PC-9 (cell line): Measurements from ENCODE around the gene ITGA8. TPM values are rescaled to one million over a fixed set of nuclear protein-coding genes. Genes with fewer than 3 reads are reported as not detected.
"Not testable (repeated sequence)": the region's sequence is repeated elsewhere in the genome, so short reads cannot be mapped to it uniquely, and the experiment has no call there.

ENCODE experiments used
- Bru-seq: library from RNA; stranded (reverse); fragments of 400-500 nt; gene quantifications from one replicate; lab custom pipeline; 2021; lab: Mats Ljungman, UMichigan
- BruChase-seq, 2 experiments: library from RNA; stranded (reverse); fragments of 400-500 nt; gene quantifications; one replicate each; lab custom pipeline; 2021; lab: Mats Ljungman, UMichigan
- BruUV-seq: library from RNA; stranded (reverse); fragments of 400-500 nt; replicated peaks from 2 replicates; lab custom pipeline; 2021; lab: Mats Ljungman, UMichigan
- CTCF ChIA-PET: fragments of 300-600 bp; sonication (Branson Sonifier 250); formaldehyde crosslinking; loops from one replicate; lab custom pipeline; 2022; ENCODE audit warnings: antibody characterized with exemption; lab: Charles Lee
- POLR2A ChIA-PET: fragments of 300-600 bp; sonication (Branson Sonifier 250); formaldehyde crosslinking; loops from one replicate; lab custom pipeline; 2022; ENCODE audit warnings: antibody characterized with exemption; ENCODE audit not compliant: unreplicated experiment; lab: Charles Lee
- DNase-seq, 2 experiments: peaks; one replicate each; pipeline versions ENCODE4 v3.0.0 to v3.0.0-alpha.2; 2015 to 2022; ENCODE audit warnings: mixed read lengths in 1 of 2
- H2AFZ ChIP-seq: fragments of 200-600 bp; sonication (generic); 2 replicates; pipeline ENCODE4 v1.8.1; 2017; ENCODE audit warnings: antibody characterized with exemption
- H3F3A ChIP-seq: fragments of 200-600 bp; sonication (generic); 2 replicates; pipeline ENCODE4 v1.8.1; 2017; ENCODE audit warnings: antibody characterized with exemption, mild to moderate bottlenecking, low read depth; ENCODE audit not compliant: insufficient read depth
- H3K27ac ChIP-seq: fragments of 200-600 bp; sonication (generic); 2 replicates; pipeline ENCODE4 v1.6.1; 2016; ENCODE audit warnings: mixed run types
- H3K27me3 ChIP-seq: fragments of 200-600 bp; sonication (generic); 2 replicates; pipeline ENCODE4 v1.6.1; 2016; ENCODE audit warnings: low read depth, mixed run types; ENCODE audit not compliant: insufficient read depth
- H3K36me3 ChIP-seq: fragments of 200-600 bp; sonication (generic); 2 replicates; pipeline ENCODE4 v1.6.1; 2016; ENCODE audit warnings: low read depth, mixed run types
- H3K4me1 ChIP-seq: fragments of 200-600 bp; sonication (generic); replicated peaks from 2 replicates; pipeline ENCODE4 v1.6.1; 2016; ENCODE audit warnings: mixed run types; ENCODE audit not compliant: insufficient read depth
- H3K4me2 ChIP-seq: fragments of 200-600 bp; sonication (generic); 2 replicates; pipeline ENCODE4 v1.6.1; 2017; ENCODE audit warnings: mixed run types
- H3K4me3 ChIP-seq: fragments of 200-600 bp; sonication (generic); 2 replicates; pipeline ENCODE4 v1.6.1; 2016; ENCODE audit warnings: mixed run types
- H3K79me2 ChIP-seq: fragments of 200-600 bp; sonication (generic); 2 replicates; pipeline ENCODE4 v1.6.1; 2017; ENCODE audit warnings: low read depth, mixed run types
- H3K9me2 ChIP-seq: fragments of 200-600 bp; sonication (generic); 2 replicates; pipeline ENCODE4 v1.8.1; 2017; ENCODE audit warnings: mild to moderate bottlenecking; ENCODE audit not compliant: insufficient read depth
- H3K9me3 ChIP-seq: fragments of 200-600 bp; sonication (generic); 2 replicates; pipeline ENCODE4 v1.8.1; 2016; ENCODE audit warnings: low read depth; ENCODE audit not compliant: insufficient read depth
- H4K20me1 ChIP-seq: fragments of 200-600 bp; sonication (generic); 2 replicates; pipeline ENCODE4 v1.8.1; 2017; ENCODE audit not compliant: insufficient read depth
- EZH2 ChIP-seq: fragments of 200-600 bp; sonication (generic); IDR thresholded peaks from 2 replicates; pipeline ENCODE4 v1.8.0; 2017; ENCODE audit warnings: antibody characterized with exemption, low read depth
- intact Hi-C: fragments of 100-400 bp; cut with micrococcal nuclease; formaldehyde crosslinking; loops from one replicate; pipeline ENCODE4 v1.10.0; 2022; ENCODE audit not compliant: unreplicated experiment
- long read RNA-seq: library from polyadenylated mRNA; stranded (forward); transcript quantifications from one replicate; pipeline ENCODE4 v2.0.0, GENCODE V29; 2022
- total RNA-seq: library from RNA; stranded (reverse); gene quantifications from 2 replicates; pipeline ENCODE4 v1.2.3, GENCODE V29; 2021
- TF ChIP-seq, protein P1 (sequence below): fragments of 200-600 bp; sonication (generic); conservative IDR thresholded peaks from 2 replicates; pipeline ENCODE4 v1.6.1; 2017; ENCODE audit warnings: mixed run types, antibody characterized with exemption, mild to moderate bottlenecking, moderate library complexity

ITGA8 gene
- total RNA-seq (not detected in 2 replicates), Bru-seq, nascent RNA (not detected), BruChase-seq, experiment 1, labeled RNA remaining after a 2-hour chase (percentile 0 among the genes with signal in this experiment), BruChase-seq, experiment 2, labeled RNA remaining after a 6-hour chase (not detected)
- long read RNA-seq, result 0 reads

DNA sequence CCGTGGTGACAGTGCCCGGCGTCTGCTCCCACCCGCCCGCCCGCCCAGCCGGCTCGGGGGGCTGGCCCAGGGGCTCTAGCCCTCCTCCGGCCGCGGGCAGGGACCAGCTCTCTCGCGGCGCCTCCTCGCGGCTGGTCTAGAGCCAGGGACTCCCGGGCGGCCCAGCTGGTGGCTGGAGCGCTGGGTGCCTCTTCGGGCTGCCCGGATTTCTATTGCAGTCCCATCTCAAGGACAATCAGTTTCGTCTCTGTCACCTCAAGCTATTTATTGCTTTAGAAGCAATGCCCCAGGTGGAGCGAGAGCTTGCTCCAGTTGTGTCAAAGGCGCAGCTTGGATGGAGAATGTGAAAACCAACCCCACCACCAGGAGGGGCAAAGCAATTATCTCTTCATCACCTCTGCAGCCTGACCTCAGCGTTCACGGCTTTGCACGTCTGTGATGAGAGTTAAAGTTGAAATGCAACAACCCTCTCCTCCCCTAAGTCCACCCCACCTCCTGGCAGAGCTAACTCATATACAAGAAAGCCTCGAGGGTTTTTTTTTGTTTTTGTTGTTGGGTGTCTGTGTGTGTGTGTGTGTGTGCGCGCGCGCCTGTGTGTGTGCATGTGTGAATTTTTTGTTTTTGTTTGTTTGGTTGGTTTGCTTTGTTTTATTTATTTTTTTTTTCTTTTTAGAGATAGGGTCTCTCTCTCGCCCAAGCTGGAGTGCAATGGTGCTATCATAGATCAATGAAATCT lies at the start of gene ITGA8:
Gene ITGA8 (minus strand): TSS at position 24 of the 736 bp plus-strand sequence. CDS start 151 bp downstream, outside the sequence.
- BruUV-seq, result no TSS peak
- CTCF ChIA-PET, result no interaction called here
- H3K9me3 ChIP-seq, result no peaks in the 10 kb centered on the region
- H3K4me1 ChIP-seq, result no peaks in the 10 kb centered on the region
- no peaks in the 10 kb centered on the region for H3F3A ChIP-seq
- intact Hi-C loops, result loop anchor here (10.0 kb wide), 1 partner anchor 285 kb away; no protein-coding TSS in a partner anchor
- no peak within 1 kb of the TSS for H3K27ac ChIP-seq
- H3K27me3 ChIP-seq, result peaks cover 38% of the 10 kb centered on the region
- POLR2A ChIA-PET, result no interaction called here
- H3K4me2 ChIP-seq, result no peak within 1 kb of the TSS
- no peaks in the 10 kb centered on the region for H4K20me1 ChIP-seq
- H3K4me3 ChIP-seq, result no peak within 1 kb of the TSS
- no peaks in the 10 kb centered on the region for H3K36me3 ChIP-seq
- TF ChIP-seq, protein P1, sequence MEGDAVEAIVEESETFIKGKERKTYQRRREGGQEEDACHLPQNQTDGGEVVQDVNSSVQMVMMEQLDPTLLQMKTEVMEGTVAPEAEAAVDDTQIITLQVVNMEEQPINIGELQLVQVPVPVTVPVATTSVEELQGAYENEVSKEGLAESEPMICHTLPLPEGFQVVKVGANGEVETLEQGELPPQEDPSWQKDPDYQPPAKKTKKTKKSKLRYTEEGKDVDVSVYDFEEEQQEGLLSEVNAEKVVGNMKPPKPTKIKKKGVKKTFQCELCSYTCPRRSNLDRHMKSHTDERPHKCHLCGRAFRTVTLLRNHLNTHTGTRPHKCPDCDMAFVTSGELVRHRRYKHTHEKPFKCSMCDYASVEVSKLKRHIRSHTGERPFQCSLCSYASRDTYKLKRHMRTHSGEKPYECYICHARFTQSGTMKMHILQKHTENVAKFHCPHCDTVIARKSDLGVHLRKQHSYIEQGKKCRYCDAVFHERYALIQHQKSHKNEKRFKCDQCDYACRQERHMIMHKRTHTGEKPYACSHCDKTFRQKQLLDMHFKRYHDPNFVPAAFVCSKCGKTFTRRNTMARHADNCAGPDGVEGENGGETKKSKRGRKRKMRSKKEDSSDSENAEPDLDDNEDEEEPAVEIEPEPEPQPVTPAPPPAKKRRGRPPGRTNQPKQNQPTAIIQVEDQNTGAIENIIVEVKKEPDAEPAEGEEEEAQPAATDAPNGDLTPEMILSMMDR, result no peak
- no peak for TF ChIP-seq EZH2
- H3K79me2 ChIP-seq, result no peaks in the 10 kb centered on the region
- no peak for DNase-seq
- H3K9me2 ChIP-seq, result no peaks in the 10 kb centered on the region
- no peak within 1 kb of the TSS for H2AFZ ChIP-seq

DNA sequence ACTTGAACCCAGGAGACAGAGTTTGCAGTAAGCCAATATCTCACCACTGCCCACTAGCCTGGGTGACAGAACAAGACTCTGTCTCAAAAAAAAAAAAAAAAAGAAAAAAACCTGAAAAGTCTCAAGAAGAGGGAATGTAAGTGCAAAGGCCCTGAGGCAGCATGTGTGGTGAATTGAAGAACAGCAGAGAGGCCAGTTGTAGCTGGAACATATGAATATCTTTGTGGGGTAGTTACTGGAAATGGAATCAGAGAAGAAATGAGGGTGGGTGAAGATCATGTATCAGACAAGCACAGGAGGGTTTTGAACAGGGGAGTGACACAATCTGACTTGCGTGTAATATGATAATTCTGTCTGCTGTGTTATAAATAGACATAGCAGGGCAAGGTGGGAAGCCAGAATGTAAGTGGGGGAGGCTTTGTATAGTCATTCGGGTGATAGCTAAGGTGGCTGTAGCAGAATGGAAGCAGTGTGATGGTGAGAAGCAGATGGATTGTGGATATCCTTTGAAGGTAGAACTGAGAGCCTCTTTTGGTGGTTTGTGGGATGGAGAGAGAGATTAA lies 45.3 kb upstream of the ITGA8 start:
- H4K20me1 ChIP-seq, result no peaks in the 10 kb centered on the region
- POLR2A ChIA-PET, result no interaction called here
- H3F3A ChIP-seq, result no peaks in the 10 kb centered on the region
- BruUV-seq, result no TSS peak
- no peak overlapping the region for H3K27ac ChIP-seq
- intact Hi-C loops, result no loop called here
- H3K79me2 ChIP-seq, result no peaks in the 10 kb centered on the region
- no peaks in the 10 kb centered on the region for H3K9me3 ChIP-seq
- H3K27me3 ChIP-seq, result 0 out of 2 replicates have a peak, but pooled peaks cover 2% of the 10 kb centered on the region
- H3K9me2 ChIP-seq, result no peaks in the 10 kb centered on the region
- H3K4me2 ChIP-seq, result no peak overlapping the region
- no peaks in the 10 kb centered on the region for H3K4me1 ChIP-seq
- no peak overlapping the region for H3K4me3 ChIP-seq
- CTCF ChIA-PET, result no interaction called here
- DNase-seq, result no peak
- H3K36me3 ChIP-seq, result no peaks in the 10 kb centered on the region
- H2AFZ ChIP-seq, result no peak overlapping the region
- no peak for TF ChIP-seq EZH2
- TF ChIP-seq, protein P1, result no peak

DNA sequence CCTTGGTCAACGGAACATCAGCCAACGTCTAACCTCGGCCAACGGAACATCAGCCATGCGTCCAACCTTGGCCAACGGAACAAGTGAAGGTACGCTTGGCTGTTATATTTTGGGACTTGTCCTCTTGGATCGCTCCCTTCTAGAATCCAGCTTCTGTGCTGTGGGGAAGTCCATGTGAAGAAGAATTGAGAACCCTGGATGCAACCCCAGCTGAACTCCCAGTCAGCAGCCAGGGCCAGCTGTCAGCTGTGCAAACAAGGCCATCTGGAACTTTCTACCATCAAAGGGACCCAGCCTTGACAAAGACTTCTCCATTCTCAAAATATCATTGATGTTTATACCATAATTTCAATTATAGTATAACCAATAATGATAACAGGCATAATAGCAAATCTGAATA lies 43.3 kb upstream of the ITGA8 start:
- no peaks in the 10 kb centered on the region for H3K9me2 ChIP-seq
- POLR2A ChIA-PET, result no interaction called here
- no peaks in the 10 kb centered on the region for H3K36me3 ChIP-seq
- H3K4me2 ChIP-seq, result no peak overlapping the region
- no TSS peak for BruUV-seq
- no peaks in the 10 kb centered on the region for H3F3A ChIP-seq
- no peaks in the 10 kb centered on the region for H3K4me1 ChIP-seq
- TF ChIP-seq, protein P1, result no peak
- no peak for TF ChIP-seq EZH2
- no peaks in the 10 kb centered on the region for H3K79me2 ChIP-seq
- no peaks in the 10 kb centered on the region for H4K20me1 ChIP-seq
- H3K27ac ChIP-seq, result no peak overlapping the region
- CTCF ChIA-PET, result no interaction called here
- intact Hi-C loops, result no loop called here
- H3K27me3 ChIP-seq, result peaks cover 11% of the 10 kb centered on the region; the same call in 1 of the 2 replicates
- H3K9me3 ChIP-seq, result no peaks in the 10 kb centered on the region
- no peak for DNase-seq
- H3K4me3 ChIP-seq, result no peak overlapping the region
- H2AFZ ChIP-seq, result no peak overlapping the region

DNA sequence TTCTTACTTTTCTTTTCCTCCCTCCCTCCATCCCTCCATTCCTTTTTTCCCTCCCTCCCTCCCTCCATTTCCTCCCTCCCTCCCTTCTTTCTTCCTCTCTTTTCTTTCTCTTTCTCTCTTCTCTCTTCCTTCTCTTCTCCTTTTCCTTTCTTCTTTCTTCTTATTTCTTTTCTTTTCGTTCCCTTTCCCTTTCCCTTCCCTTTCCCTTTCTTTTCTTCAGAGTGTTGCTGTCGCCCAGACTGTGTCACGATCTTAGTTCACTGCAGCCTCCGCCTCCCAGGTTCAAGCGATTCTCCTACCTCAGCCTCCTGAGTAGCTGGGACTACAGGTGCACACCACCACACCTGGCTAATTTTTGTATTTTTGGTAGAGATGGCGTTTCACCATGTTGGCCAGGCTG lies 42.5 kb upstream of the ITGA8 start:
- H3K4me1 ChIP-seq, BruUV-seq, H4K20me1 ChIP-seq, POLR2A ChIA-PET, DNase-seq, H3K27ac ChIP-seq, H3F3A ChIP-seq, H2AFZ ChIP-seq, H3K36me3 ChIP-seq, H3K4me3 ChIP-seq, CTCF ChIA-PET, H3K79me2 ChIP-seq, intact Hi-C loops, H3K4me2 ChIP-seq, H3K9me2 ChIP-seq, H3K9me3 ChIP-seq: not testable (repeated sequence)
- peaks cover 16% of the 10 kb centered on the region; the same call in 1 of the 2 replicates for H3K27me3 ChIP-seq

DNA sequence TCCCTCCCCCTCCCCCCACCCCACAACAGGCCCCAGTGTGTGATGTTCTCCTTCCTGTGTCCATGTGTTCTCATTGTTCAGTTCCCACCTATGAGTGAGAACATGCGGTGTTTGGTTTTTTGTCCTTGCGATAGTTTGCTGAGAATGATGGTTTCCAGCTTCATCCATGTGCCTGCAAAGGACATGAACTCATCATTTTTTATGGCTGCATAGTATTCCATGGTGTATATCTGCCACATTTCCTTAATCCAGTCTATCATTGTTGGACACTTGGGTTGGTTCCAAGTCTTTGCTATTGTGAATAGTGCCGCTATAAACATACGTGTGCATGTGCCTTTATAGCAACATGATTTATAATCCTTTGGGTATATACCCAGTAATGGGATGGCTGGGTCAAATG lies 41.5 kb upstream of the ITGA8 start:
- DNase-seq, H3K79me2 ChIP-seq, H3K9me2 ChIP-seq, H3F3A ChIP-seq, H2AFZ ChIP-seq, H3K9me3 ChIP-seq, CTCF ChIA-PET, H3K36me3 ChIP-seq, H3K4me2 ChIP-seq, POLR2A ChIA-PET, H3K4me3 ChIP-seq, H3K4me1 ChIP-seq, H4K20me1 ChIP-seq, intact Hi-C loops, H3K27ac ChIP-seq, BruUV-seq: not testable (repeated sequence)
- peaks cover 20% of the 10 kb centered on the region; the same call in 1 of the 2 replicates for H3K27me3 ChIP-seq
